Endothelial cell of umbilical vein (primary cell): ENCODE results near the gene CLSTN2. TPM values are rescaled to one million over a fixed set of nuclear protein-coding genes. Genes with fewer than 3 reads are reported as not detected.

ENCODE experiments used
- BruUV-seq: library from RNA; stranded (reverse); fragments of 400-500 nt; replicated peaks from 2 replicates; lab custom pipeline; 2021; lab: Mats Ljungman, UMichigan
- CTCF ChIA-PET: fragments of 300-600, 350-600 bp; sonication (Branson Sonifier 250); formaldehyde crosslinking; loops from one replicate; lab custom pipeline; 2021; ENCODE audit warnings: antibody characterized with exemption, inconsistent platforms; lab: Charles Lee
- POLR2A ChIA-PET: fragments of 300-600, 350-600 bp; sonication (Branson Sonifier 250); formaldehyde crosslinking; loops from one replicate; lab custom pipeline; 2021; ENCODE audit warnings: antibody characterized with exemption, inconsistent platforms; lab: Charles Lee
- DNase-seq: peaks from one replicate; pipeline ENCODE4 v3.0.0-alpha.2; 2011; ENCODE audit warnings: low read depth, low spot score
- FAIRE-seq: peaks from 2 replicates; lab custom pipeline; 2011; peaks lifted over from hg19 to GRCh38; lab: Jason Lieb, UNC
- H2AFZ ChIP-seq: 2 replicates; pipeline ENCODE4 v1.6.0; 2012; ENCODE audit warnings: low read depth, low read length, control low read depth, inconsistent platforms
- H3K27ac ChIP-seq: 2 replicates; pipeline ENCODE4 v1.5.1; 2011; ENCODE audit warnings: low read depth, mild to moderate bottlenecking, control low read depth, low read length, moderate library complexity; ENCODE audit not compliant: insufficient read depth
- H3K27me3 ChIP-seq, 2 experiments: 2 replicates each; pipeline versions ENCODE4 v1.6.0 to v1.6.1; 2011; ENCODE audit warnings: low read length in 2 of 2, mixed read lengths in 1 of 2; ENCODE audit not compliant: control insufficient read depth in 2 of 2, insufficient read depth in 2 of 2
- H3K36me3 ChIP-seq, 2 experiments: 2 replicates in 1 of 2; 3 replicates in 1 of 2; pipeline ENCODE4 v1.5.1; 2011; ENCODE audit warnings: low read length in 2 of 2, mild to moderate bottlenecking in 1 of 2, moderate library complexity in 1 of 2; ENCODE audit not compliant: control insufficient read depth in 2 of 2, insufficient read depth in 2 of 2; ENCODE audit errors: extremely low read depth in 1 of 2
- H3K4me1 ChIP-seq: 3 replicates; pipeline ENCODE4 v1.5.1; 2011; ENCODE audit warnings: mild to moderate bottlenecking, low read length; ENCODE audit not compliant: control insufficient read depth, insufficient read depth; ENCODE audit errors: extremely low read depth
- H3K4me2 ChIP-seq: 2 replicates; pipeline ENCODE4 v1.6.1; 2011; ENCODE audit warnings: low read length, control low read depth, mixed read lengths; ENCODE audit not compliant: insufficient read depth
- H3K4me3 ChIP-seq, 3 experiments: fragments of 200-600 bp in 1 of 3; sonication (generic), shearing (Covaris generic) in 1 of 3; replicated peaks in 1 of 3; 2 replicates each; pipeline ENCODE4 v1.5.1; 2011 to 2016; ENCODE audit warnings: control low read depth in 3 of 3, low read length in 3 of 3, mild to moderate bottlenecking in 2 of 3, inconsistent platforms in 1 of 3, low read depth in 1 of 3, moderate library complexity in 1 of 3; ENCODE audit not compliant: insufficient read depth in 1 of 3
- H3K79me2 ChIP-seq: 2 replicates; pipeline ENCODE4 v1.6.0; 2012; ENCODE audit warnings: low read length, inconsistent platforms; ENCODE audit not compliant: control insufficient read depth, insufficient read depth
- H3K9ac ChIP-seq: replicated peaks from 2 replicates; pipeline ENCODE3; 2011; ENCODE audit warnings: low read length, control low read depth; ENCODE audit not compliant: insufficient read depth; ENCODE audit errors: extremely low read depth
- H3K9me1 ChIP-seq: replicated peaks from 3 replicates; pipeline ENCODE4 v1.6.0; 2011; ENCODE audit warnings: mild to moderate bottlenecking, low read length; ENCODE audit not compliant: control insufficient read depth, insufficient read depth; ENCODE audit errors: extremely low read depth
- H3K9me3 ChIP-seq: replicated peaks from 2 replicates; pipeline ENCODE4 v1.5.1; 2012; ENCODE audit warnings: low read length, inconsistent platforms; ENCODE audit not compliant: control insufficient read depth, insufficient read depth
- H4K20me1 ChIP-seq: replicated peaks from 2 replicates; pipeline ENCODE3; 2011; ENCODE audit warnings: mild to moderate bottlenecking, low read length; ENCODE audit not compliant: control insufficient read depth, insufficient read depth; ENCODE audit errors: extremely low read depth
- CTCF ChIP-seq, 2 donors: IDR thresholded peaks; 1 replicate in 1 of 2; 2 replicates in 1 of 2; pipeline ENCODE4 v1.5.1; 2011; ENCODE audit warnings: low read length in 2 of 2, mild to moderate bottlenecking in 2 of 2, moderate library complexity in 2 of 2, control low read depth in 1 of 2, inconsistent platforms in 1 of 2, low read depth in 1 of 2; ENCODE audit not compliant: insufficient read depth in 1 of 2; ENCODE audit errors: extremely low read depth in 1 of 2
- EZH2 ChIP-seq: IDR thresholded peaks from 2 replicates; pipeline ENCODE4 v1.6.1; 2012; ENCODE audit warnings: borderline replicate concordance, low read depth, mild to moderate bottlenecking, moderate library complexity, low read length, inconsistent platforms; ENCODE audit not compliant: severe bottlenecking
- FOS ChIP-seq: IDR thresholded peaks from 2 replicates; pipeline ENCODE4 v1.6.1; 2011; ENCODE audit warnings: mild to moderate bottlenecking, low read length, moderate library complexity, borderline replicate concordance; ENCODE audit not compliant: insufficient read depth
- GATA2 ChIP-seq: IDR thresholded peaks from 2 replicates; pipeline ENCODE4 v1.7.0; 2011; ENCODE audit warnings: low read depth, mild to moderate bottlenecking, moderate library complexity, mixed read lengths, low read length; ENCODE audit not compliant: insufficient read length, insufficient read depth
- JUN ChIP-seq: IDR thresholded peaks from 2 replicates; pipeline ENCODE4 v1.6.1; 2011; ENCODE audit warnings: borderline replicate concordance, low read depth; ENCODE audit not compliant: insufficient read length, insufficient read depth
- MAX ChIP-seq: IDR thresholded peaks from 2 replicates; pipeline ENCODE4 v1.6.1; 2011; ENCODE audit not compliant: insufficient read depth, insufficient read length
- MYC ChIP-seq: IDR thresholded peaks from one replicate; pipeline ENCODE4 v1.6.1; 2011; ENCODE audit warnings: mild to moderate bottlenecking, low read depth, low read length
- POLR2A ChIP-seq: IDR thresholded peaks from 2 replicates; pipeline ENCODE4 v1.6.1; 2012; ENCODE audit warnings: low read depth, mild to moderate bottlenecking, control low read depth, low read length
- POLR2AphosphoS5 ChIP-seq: IDR thresholded peaks from 2 replicates; pipeline ENCODE4 v1.6.1; 2012; ENCODE audit warnings: low read depth, mild to moderate bottlenecking, control low read depth, low read length, moderate library complexity; ENCODE audit not compliant: insufficient read depth
- dilution Hi-C: fragments of 300-500 bp; cut with MboI; formaldehyde crosslinking; loops from one replicate; pipeline ENCODE4 v1.15.0; 2019; ENCODE audit warnings: low sequenced_read_pairs; ENCODE audit not compliant: extremely low pct_ligation_motif_present
- intact Hi-C: fragments of 100-400 bp; cut with micrococcal nuclease; formaldehyde crosslinking; loops from one replicate; pipeline ENCODE4 v1.10.0; 2022
- polyA plus RNA-seq, 4 experiments: library from polyadenylated mRNA; depleted of rRNA in 3 of 4; stranded (reverse) in 3 of 4; unstranded in 1 of 4; fragments of >200 nt; gene quantifications; 2 replicates each; pipeline versions ENCODE4 v1.2.1 to v1.2.3, GENCODE V29; 2011 to 2012; ENCODE audit warnings: missing spikeins in 1 of 4
- total RNA-seq: library from RNA; stranded (reverse); gene quantifications from 2 replicates; pipeline ENCODE4 v1.2.3, GENCODE V29; 2021

CLSTN2 gene
- total and polyA plus RNA-seq, 2 donors (not counting 3 experiments of a cell fraction or from before 2014, with no cell fraction given) = 0.26 to 0.38 TPM

DNA sequence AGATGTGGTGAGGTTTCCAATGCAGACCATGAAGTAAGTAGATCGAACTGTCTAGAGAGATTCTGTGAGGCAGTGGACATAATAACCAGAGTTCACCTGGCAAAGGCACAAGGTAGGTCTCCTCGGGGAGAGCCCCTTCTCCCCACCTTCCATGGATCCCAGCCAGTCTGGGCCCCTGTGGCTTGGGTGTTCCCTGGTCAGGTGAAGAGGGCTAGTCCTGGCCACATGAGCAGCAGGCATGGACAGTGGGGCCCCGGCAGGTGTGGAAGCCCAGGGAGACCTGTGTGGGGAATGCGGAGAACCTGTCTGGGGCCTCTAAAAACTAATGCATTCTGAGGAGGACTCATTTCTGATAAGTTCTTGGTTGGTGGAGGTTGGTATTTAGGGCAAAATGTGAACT lies 501.4 kb downstream of the CLSTN2 start:
- ChIA-PET POLR2A (no interaction called here), CTCF (no interaction called here)
- FAIRE-seq (no peak), DNase-seq (no peak)
- Histone ChIP-seq H2AFZ (no peak overlapping the region), H3K36me3 (no peaks in the 10 kb centered on the region), H3K27me3 (no peaks in the 10 kb centered on the region), H3K4me2 (no peak overlapping the region), H3K9me3 (no peaks in the 10 kb centered on the region), H3K79me2 (no peaks in the 10 kb centered on the region), H3K4me1 (no peaks in the 10 kb centered on the region), H3K4me3 (no peak overlapping the region), H3K9ac (no peak overlapping the region), H3K27ac (no peak overlapping the region), H3K9me1 (no peaks in the 10 kb centered on the region), H4K20me1 (no peaks in the 10 kb centered on the region)
- intact Hi-C loops = no loop called here
- dilution Hi-C loops = no loop called here
- no TSS peak for BruUV-seq
- TF ChIP-seq FOS = no peak
- TF ChIP-seq EZH2 = no peak
- TF ChIP-seq MAX = no peak
- no peak for TF ChIP-seq CTCF (IDR thresholded peaks at IDR 0.05; ENCODE audit: extremely low read depth in 1 of 2, insufficient read depth in 1 of 2, low read depth in 1 of 2, low read length in 2 of 2)
- no peak for TF ChIP-seq MYC
- TF ChIP-seq JUN = no peak
- no peak for TF ChIP-seq POLR2AphosphoS5
- no peak for TF ChIP-seq POLR2A
- no peak for TF ChIP-seq GATA2
